ENCODE results near the gene POLR3A.

GRCh38 chr10:77946084-77946483 is 83.2 kb downstream of the POLR3A start:
- no peak for TF ChIP-seq CTCF (IDR thresholded peaks at IDR 0.05; ENCODE audit: poor library complexity)
- TF ChIP-seq EZH2phosphoT487 (IDR thresholded peaks at IDR 0.05; ENCODE audit: low read depth, severe bottlenecking, unreplicated experiment), result no peak

All from hepatocyte (in vitro differentiated cells).